Body of pancreas (tissue), 4 donors: ENCODE data around the gene RNF138.

Experiments used
- POLR2A ChIP-seq, 3 donors: fragments of 450-650 bp; IDR thresholded peaks; one replicate each; pipeline ENCODE4 v1.6.1; 2016; ENCODE audit warnings: antibody characterized with exemption in 3 of 3, mild to moderate bottlenecking in 2 of 3
- TF ChIP-seq, protein P1 (sequence below), 7 experiments: fragments of 450-650 bp in 4 of 7; fragments of 200-600 bp in 3 of 7; sonication (generic) in 3 of 7; IDR thresholded peaks; one replicate each; pipeline ENCODE4 v1.5.1; 2016 to 2019; ENCODE audit warnings: antibody characterized with exemption in 7 of 7

DNA sequence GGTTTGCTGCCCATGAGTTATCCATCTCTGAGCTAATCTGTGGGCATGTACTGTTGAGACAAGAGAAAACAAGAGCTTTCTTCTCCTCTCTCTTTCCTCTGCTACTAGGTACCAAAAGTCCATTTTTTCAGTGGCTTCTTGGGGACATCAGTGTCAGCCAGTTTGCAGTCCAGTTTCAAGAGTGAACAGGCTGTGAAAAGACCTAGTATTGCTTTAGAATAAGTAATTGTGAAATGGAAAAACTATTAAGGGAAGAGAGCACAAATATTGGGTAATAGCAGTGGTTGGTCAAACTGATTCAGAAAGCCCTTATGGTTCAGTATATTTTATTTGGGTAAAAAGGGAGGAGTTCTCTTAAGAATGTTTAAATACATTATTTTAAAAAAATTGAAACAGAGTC, 65.2 kb downstream of the RNF138 start:
- TF ChIP-seq, protein P1, sequence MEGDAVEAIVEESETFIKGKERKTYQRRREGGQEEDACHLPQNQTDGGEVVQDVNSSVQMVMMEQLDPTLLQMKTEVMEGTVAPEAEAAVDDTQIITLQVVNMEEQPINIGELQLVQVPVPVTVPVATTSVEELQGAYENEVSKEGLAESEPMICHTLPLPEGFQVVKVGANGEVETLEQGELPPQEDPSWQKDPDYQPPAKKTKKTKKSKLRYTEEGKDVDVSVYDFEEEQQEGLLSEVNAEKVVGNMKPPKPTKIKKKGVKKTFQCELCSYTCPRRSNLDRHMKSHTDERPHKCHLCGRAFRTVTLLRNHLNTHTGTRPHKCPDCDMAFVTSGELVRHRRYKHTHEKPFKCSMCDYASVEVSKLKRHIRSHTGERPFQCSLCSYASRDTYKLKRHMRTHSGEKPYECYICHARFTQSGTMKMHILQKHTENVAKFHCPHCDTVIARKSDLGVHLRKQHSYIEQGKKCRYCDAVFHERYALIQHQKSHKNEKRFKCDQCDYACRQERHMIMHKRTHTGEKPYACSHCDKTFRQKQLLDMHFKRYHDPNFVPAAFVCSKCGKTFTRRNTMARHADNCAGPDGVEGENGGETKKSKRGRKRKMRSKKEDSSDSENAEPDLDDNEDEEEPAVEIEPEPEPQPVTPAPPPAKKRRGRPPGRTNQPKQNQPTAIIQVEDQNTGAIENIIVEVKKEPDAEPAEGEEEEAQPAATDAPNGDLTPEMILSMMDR (IDR thresholded peaks at IDR 0.05): no peak
- no peak for TF ChIP-seq POLR2A (IDR thresholded peaks at IDR 0.05)
